ENCODE data around the gene CNP.

CNP gene

GRCh38 chr17:41942626-41943373, 23.8 kb upstream of the CNP start:
- no peak for DNase-seq (ENCODE audit: low spot score)

- DNase-seq (ENCODE audit: low spot score) = no peak
Measured at GRCh38 chr17:41943492-41943891, 23.1 kb upstream of the CNP start.

GRCh38 chr17:41944943-41945342, 21.7 kb upstream of the CNP start:
- DNase-seq (ENCODE audit: low spot score) = no peak

GRCh38 chr17:41948762-41949460, 17.7 kb upstream of the CNP start:
- no peak for DNase-seq (ENCODE audit: low spot score)

DNA sequence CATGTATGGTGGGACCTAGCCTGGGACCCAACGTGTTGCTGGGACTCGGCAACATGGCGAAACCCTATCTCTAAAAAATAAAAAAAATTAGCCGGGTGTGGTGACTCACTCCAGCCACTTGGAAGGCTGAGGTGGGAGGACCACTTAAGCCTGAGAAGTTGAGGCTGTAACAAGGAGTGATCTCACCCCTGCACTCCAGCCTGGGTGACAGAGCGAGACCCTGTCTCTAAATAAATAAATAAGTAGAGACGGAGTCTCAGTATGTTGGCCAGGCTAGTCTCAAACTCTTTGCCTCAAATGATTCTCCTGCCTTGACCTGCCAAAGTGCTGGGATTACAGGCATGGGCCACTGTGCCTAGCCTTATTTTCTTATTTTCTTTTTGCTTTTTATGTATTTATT, 10.1 kb upstream of the CNP start:
- no peak for DNase-seq (ENCODE audit: low spot score)

DNA sequence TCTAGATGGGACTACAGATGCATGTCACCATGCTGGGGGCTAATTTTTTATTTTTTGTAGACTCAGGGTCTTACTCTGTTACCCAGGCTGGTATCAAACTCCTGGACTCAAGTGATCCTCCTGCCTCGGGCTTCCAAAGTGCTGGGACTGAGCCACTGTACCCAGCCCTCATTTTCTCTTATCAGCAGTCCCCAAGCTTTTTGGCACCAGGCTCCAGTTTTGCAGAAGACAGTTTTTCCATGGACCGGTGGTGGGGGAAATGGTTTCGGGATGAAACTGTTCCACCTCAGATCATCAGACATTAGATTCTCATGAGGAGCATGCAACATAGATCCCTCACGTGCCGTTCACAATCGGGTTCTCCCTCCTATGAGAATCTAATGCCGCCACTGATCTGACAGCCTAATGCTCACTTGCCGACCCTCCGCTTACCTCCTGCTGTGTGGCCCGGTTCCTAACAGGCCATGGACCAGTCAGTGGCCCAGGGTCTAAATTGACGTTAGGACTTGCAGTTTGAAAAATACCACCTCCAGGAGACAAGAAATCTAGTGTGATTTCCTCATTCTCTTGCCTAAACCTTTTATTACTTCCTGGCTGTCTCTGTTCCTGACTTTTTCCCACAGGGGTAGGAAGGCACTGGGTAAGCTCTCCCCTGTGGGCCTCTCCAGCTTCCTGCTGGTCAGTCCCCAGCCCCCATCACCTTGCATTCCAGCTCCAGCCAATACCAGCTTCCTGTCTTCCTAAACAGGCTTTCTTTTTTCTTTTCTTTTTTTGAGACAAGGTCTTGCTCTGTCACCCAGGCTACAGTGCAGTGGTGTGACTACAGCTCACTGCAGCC, 9.3 kb upstream of the CNP start:
- DNase-seq (ENCODE audit: low spot score) = no peak

DNA sequence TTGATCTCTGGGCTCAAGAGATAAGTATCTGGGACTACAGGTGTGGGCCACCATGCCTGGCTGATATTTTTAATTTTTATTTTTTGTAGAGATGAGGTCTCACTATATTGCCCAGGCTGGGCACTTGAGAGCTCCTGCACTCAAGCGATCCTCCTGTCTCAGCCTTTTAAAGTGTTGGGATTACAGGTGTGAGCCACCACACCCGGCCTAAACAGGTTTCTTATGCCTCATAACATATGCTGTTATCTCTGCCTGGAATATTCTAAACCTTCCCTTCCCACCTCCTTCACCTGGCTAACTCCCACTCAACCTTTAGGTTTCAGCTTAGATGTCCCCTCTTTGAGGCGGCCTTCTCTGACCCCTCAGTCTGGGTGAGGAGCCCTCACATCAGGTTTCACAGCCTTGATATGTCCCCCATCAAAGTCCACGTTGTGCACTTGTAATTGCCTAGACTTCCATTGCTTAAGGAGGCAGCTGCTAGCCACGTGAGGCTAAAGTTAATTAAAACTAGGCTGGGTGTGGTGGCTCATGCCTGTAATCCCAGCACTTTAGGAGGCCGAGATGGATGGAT, 8.6 kb upstream of the CNP start:
- DNase-seq (ENCODE audit: low spot score) = no peak

DNA sequence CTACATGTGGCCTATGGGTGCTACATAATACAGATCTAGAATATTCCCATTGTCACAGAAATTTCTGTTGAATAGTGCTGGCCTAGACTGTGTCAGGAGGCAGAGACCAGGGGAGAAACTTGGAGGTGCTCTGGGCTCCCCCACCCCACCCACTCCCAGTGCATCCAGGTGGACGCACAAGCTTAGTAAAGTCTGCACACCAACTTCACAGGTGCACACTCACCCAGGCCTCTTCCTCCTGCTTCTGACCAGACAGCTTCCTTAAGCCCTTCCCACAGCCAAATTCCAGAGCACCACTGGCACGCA, 7.6 kb upstream of the CNP start:
- DNase-seq (ENCODE audit: low spot score) = no peak

GRCh38 chr17:41959336-41960095, 7.1 kb upstream of the CNP start:
- DNase-seq (ENCODE audit: low spot score) = no peak

- no peak for DNase-seq (ENCODE audit: low spot score)
Measured at GRCh38 chr17:41962111-41962510, 4.5 kb upstream of the CNP start.

DNA sequence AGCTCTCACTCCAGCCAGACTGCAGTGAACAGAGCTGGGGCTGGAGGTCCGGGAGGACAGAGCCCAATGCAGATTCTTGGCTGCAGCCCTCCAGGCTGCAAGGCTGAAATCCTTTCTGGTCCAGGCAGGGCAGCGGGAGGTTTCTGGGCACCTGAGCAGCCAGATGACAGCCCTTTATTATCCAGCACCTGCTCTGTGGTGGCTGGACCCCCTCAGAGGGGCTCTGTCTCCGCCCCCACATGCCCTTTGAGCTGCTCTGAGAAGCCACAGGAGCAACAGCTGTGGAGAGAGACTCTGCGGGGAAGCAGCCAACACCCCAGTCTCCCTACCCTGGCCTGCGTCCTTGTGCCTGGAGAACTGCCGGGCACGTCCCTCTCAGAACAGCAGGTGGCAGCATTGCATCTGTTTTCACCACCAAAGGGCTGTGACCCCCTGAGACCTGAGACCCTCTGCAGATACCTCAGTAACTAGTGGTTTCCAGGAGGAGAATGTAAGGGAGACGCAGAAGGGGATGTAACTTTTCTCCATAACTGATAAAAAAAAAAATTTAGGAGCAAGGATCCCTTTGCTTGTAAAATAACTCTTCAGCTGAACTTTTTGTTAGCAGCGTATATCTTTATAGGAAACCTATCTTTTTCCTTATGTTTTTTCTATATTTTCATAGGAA, 3.7 kb upstream of the CNP start:
- peak; percentile 70 for DNase-seq (ENCODE audit: low spot score)

DNA sequence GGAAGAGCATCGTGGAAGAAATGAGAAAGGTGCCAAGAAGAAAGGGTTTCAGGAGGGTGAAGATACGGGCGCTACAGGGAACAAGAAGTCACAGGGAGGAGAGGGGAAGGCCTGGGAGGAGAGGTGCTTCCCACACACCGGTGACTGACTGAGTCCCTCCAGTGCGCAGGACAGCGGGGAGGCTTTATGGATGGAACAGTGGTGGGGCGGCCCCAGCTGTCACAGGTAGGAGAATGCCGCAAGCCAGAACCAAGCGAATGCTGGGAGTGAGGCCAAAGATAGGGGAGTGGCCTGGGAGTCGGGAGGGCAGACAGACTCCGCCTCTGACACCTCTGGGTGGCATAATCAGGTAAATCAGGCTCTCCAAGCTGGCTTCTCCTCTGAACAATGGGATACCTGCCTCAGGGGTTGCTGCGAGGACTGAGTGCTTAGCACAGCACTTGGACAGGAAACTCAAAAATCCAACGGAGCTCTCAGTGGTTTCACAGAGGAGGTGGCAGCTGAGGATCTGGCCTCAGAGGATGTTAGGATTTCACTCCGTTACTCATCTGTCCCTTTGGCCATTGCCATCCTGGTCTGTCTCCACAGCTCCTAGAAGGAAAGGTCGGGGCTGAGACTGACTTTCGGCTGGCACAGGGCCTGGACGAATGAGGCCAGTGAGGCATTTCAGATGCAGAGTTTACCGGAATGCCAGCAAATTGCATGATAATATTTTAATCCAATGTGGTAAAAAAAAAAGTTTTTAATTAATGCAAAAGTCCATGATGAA, 717 bp upstream of the CNP start:
- peak; percentile 72 for DNase-seq (ENCODE audit: low spot score)

DNA sequence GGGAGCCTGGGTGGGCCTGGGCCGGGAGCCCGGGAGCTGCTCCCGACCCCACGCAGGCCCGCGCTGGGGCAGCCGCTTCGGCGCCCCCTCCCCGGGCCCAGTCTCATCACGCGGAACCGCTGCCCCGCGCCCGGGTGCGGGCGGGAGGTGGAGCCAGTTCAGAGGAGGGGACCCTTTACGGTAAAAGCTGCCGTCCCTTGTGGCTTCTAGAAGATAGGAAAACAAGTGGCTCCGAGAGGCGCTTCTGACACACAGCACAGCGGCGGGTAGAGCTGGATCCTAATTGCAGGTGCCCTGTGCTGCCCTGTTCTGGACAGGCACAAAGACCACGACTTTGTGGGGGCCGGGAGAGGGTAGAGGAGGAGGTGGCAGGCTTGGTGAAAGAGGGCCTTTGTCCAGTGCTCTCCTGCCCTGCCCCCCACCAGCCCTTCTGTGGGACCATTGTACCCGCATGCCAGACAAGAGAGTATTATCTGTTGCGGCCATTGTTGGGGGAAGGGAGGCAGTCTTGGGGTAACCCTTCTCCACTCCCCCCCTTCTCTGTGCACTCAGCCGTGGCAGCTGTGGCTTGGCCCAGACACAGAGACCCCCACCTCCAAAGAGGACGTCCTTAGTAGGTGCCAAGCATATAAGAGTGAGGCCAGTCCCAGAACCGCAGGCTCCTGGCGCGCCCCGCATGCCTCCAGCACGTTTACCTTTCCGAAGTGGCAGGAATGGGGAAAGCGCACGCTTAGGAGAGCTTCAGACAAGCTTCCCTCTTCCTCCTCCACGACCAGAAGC, 736 bp downstream of the CNP start:
- peak; percentile 44 for DNase-seq (ENCODE audit: low spot score)

- DNase-seq (ENCODE audit: low spot score) = no peak
Measured at GRCh38 chr17:41967921-41968578, 1.5 kb downstream of the CNP start.

GRCh38 chr17:41968676-41969075, 2.1 kb downstream of the CNP start:
- no peak for DNase-seq (ENCODE audit: low spot score)

GRCh38 chr17:41970901-41971331, 4.3 kb downstream of the CNP start:
- no peak for DNase-seq (ENCODE audit: low spot score)

DNA sequence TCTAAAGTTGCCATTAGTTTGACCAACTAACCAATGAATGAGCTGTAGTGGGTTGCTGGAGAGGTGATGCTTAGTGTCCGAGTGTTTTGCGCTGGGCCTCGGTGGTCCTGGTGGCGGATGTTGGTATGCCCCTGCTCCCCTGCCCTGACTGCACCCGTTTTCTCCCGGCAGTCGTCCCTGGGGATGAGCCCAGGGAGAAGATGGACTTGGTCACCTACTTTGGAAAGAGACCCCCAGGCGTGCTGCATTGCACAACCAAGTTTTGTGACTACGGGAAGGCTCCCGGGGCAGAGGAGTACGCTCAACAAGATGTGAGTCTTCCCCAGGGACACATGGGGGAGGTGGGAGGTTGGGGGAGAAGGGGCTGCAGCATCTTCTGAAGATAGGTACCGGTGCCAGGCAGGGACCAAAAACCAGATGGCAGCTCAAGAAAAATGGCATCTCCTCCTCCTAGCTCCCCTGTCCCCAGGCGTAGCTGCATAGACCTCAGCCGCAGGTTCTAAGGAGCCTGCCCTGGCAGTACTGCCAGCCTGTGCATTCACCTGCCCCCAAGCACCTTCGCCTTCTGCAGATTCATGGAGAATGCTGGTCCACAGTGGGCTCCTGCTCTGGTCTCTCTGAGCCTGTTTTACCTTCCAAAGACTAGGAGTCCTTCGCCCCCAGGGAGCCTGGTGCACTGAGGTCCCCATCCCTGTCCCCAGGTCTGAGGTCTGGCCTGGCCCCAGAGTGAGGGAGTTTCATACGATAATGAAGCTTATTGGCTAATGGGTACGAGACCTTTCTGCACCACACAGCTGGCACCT, 5.3 kb downstream of the CNP start:
- no peak for DNase-seq (ENCODE audit: low spot score)

Data from CD4-positive, alpha-beta T cell treated with Interleukin-6 at 100 ng/mL for 8 hours (primary cell).